Measurements from ENCODE around the gene ENTHD1.
"Not testable (repeated sequence)": the region's sequence is repeated elsewhere in the genome, so short reads cannot be mapped to it uniquely, and the experiment has no call there.

The ENTHD1 gene

GRCh38 chr22:39925273-39925672 lies 31.7 kb upstream of the ENTHD1 start:
- no peak for DNase-seq (ENCODE audit: low read depth)

GRCh38 chr22:39924286-39924685 lies 30.7 kb upstream of the ENTHD1 start:
- DNase-seq (ENCODE audit: low read depth) = no peak

GRCh38 chr22:39923696-39924095 lies 30.1 kb upstream of the ENTHD1 start:
- DNase-seq (ENCODE audit: low read depth) = no peak

- no peak for DNase-seq (ENCODE audit: low read depth)
These were observed 26.7 kb upstream of the ENTHD1 start for GRCh38 chr22:39920134-39920743.

GRCh38 chr22:39917776-39918495 lies 24.4 kb upstream of the ENTHD1 start:
- DNase-seq (ENCODE audit: low read depth) = no peak

GRCh38 chr22:39917197-39917643 lies 23.7 kb upstream of the ENTHD1 start:
- DNase-seq (ENCODE audit: low read depth) = no peak

DNA sequence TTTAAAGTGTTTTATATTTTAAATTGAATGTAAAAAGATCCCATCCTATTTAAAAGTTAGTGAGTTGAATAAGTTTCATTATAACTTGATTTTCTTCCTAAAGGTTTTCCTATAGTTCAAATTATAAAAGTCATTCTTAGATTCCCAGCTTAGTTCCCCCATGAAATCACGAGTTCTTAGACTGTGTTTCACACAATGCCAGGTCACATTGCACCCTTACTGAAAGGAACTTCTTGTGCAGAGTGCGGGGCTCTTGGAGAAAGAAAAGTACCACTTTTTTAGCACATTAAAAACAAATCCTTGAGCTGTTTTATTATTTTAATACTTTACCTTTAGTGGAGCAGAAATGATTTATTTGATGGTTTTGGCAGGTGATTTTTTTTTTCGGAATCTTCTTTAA lies 22.9 kb upstream of the ENTHD1 start:
- no peak for DNase-seq (ENCODE audit: low read depth)

DNA sequence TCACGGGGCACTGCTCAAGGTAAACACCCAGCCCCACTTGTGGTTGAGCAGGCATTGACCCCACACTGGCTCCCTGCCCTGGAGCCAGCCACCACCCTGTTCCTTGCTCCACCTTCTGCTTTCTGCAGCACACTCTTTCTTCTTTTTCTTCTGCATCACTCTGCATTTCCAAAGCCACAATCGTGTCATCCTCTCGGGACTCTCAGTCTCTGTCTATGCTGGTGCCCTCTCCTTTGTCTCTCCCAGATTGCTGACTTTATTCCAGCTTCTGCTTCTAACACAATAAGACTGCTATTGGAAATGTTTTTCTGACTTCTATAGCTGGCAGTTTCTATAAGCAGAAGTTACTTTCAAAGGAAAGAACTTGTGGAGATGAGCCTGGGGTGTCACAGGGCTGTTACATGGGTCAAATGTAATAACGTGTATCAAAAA lies 21.8 kb upstream of the ENTHD1 start:
- no peak for DNase-seq (ENCODE audit: low read depth)

GRCh38 chr22:39914584-39914983 lies 21.0 kb upstream of the ENTHD1 start:
- no peak for DNase-seq (ENCODE audit: low read depth)

DNA sequence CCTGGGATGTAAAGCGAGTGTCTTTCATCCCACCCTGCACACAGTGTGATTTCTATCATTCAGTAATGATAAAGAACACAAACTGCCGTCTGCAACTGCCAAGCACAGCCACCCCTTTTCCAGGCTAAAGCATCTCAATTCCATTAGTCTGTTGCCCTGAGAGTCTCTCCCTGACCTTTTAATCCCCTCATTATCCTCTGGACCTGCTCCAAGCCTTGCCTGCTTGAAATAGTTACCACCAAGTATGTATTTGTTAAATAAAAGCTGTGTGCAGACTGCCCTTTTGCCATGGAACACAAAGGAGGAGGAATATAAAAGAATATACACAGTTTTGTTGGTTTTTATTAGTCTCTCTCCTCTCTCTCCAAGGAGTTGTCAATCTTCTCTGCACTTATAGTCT lies 20.3 kb upstream of the ENTHD1 start:
- DNase-seq (ENCODE audit: low read depth) = no peak

- no peak for DNase-seq (ENCODE audit: low read depth)
These were observed 19.8 kb upstream of the ENTHD1 start for GRCh38 chr22:39913321-39913720.

DNA sequence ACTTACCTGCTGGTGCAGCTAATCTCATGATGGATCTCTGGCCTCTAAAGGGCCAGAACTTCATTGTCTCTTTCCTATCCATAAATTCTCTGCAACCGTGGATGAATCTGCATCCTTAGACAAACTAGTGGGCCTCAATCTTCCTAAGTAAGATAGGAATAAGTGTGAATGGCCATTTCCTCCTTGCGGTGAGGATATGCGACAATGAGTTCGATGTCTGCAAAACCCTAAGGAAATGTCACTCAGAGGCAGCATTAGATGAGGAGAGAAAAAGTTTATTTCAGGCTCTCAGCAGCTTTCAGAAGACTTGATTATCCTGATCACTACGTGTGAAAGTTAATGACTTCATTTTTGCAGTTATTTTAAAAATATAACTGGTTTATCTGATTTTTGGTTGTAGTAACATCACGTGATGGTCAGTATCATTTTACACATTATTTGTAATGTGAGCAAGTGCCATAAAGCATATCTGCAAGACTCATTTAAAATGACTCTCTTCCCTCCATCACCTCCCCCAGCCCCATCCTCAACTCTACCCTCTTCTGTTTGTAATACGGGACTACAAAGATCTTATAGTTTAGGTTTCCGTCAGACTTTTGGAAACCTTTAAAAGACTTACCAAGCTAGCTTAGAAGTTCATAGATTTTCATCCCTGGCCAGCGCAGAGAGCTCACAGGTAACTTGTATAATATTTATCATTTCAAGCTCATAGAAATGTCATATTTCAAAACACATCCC lies 17.5 kb upstream of the ENTHD1 start:
- DNase-seq (ENCODE audit: low read depth) = no peak

GRCh38 chr22:39908737-39909136 lies 15.2 kb upstream of the ENTHD1 start:
- DNase-seq (ENCODE audit: low read depth) = no peak

- no peak for DNase-seq (ENCODE audit: low read depth)
These were observed 14.6 kb upstream of the ENTHD1 start for GRCh38 chr22:39908136-39908535.

DNA sequence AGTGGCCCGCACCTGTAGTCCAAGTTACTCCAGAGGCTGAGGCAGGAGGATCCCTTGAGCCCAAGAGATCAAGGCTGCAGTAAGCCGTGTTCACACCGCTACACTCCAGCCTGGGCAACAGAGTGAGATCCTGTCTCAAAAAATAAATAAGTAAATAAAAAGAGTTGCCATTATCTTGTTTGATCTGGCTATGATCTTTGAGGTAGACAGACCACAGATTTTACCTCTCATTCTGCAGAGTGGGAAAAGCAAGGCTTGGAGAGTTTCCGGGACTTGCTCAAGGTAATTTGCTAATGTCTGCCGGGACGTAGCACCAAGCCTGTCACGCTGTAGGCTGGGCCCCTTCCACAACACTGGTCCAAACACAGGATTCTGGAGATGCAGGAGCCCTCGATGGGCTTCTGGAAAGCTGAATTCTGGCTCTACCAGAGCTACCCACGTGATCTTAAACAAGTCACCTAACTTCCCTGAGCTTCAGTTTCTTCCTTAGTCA lies 14.1 kb upstream of the ENTHD1 start:
- no peak for DNase-seq (ENCODE audit: low read depth)

DNA sequence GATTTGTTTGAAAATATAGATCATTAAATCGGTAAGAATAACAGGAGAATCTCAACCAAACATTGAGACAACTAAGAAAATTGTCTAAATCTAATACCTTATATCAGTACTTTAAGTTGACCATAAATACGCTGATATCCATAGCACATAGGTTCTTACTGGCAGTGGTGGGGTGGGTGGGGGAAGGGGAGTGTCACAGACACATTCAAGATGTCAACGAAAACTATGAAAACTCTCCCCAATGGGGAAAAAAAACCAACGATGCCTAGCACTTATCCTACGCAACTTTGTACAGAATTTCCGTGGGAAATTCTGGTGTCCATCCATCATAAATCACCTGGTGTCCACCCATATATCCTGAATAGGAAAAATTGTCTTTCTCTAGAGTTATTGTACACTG lies 13.5 kb upstream of the ENTHD1 start:
- DNase-seq (ENCODE audit: low read depth) = no peak

DNA sequence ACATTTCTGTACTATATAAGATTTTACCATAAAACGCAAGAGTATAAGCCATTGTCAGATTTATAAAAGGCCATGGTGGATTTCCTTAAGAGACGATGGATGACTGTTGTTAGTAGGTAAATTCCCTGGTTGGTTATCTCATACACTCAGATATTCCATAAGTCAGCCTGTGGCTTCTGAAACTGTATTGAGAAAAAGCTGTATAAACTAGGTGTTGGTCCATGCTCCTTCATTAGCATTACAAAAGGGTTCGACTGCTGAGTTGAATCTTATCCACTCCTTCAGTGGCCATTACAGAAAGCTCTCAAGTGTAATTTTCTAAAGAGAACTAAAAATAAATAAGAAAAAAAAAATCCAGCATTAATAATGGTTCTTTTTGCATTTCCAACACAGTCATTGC lies 12.6 kb upstream of the ENTHD1 start:
- DNase-seq (ENCODE audit: low read depth) = no peak

- no peak for DNase-seq (ENCODE audit: low read depth)
These were observed 12.1 kb upstream of the ENTHD1 start for GRCh38 chr22:39905687-39906086.

DNA sequence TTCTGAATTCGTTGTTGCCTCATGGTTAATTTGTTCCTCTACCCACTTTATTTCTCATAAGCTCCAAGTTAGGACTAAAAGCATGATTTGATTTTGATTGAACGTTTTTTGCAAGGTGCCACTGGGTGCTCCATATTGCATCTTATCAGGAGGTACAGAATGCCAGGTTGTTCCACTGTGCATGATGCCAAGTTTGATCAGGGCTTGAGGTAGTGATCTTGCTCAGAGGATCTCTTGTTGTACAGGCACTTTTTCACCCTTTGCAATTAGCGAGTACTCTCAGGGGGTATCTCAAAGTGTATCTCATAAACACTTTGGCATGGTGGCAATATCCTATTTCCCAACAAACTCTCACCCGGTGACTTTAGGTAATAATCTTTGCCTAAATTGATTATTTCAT lies 11.3 kb upstream of the ENTHD1 start:
- DNase-seq (ENCODE audit: low read depth) = no peak

- DNase-seq (ENCODE audit: low read depth) = not testable (repeated sequence)
These were observed 10.5 kb upstream of the ENTHD1 start for GRCh38 chr22:39904024-39904423.

- no peak for DNase-seq (ENCODE audit: low read depth)
These were observed 8.1 kb upstream of the ENTHD1 start for GRCh38 chr22:39901565-39902146.
